Smooth muscle cell (in vitro differentiated cells): ENCODE results near the gene COPB2. TPM values are rescaled to one million over a fixed set of nuclear protein-coding genes. Genes with fewer than 3 reads are reported as not detected.

Experiments
- DNase-seq: peaks from one replicate; lab custom pipeline; 2025; ENCODE audit not compliant: unreplicated experiment; lab: John Stamatoyannopoulos, UW
- H2AFZ ChIP-seq: fragments of 200-600 bp; sonication (generic); 2 replicates; pipeline ENCODE4 v1.6.0; 2016; ENCODE audit warnings: antibody characterized with exemption, low read depth, mild to moderate bottlenecking
- H3F3A ChIP-seq: fragments of 200-600 bp; sonication (generic); 2 replicates; pipeline ENCODE4 v1.6.0; 2017; ENCODE audit warnings: antibody characterized with exemption, low read depth
- H3K27ac ChIP-seq: fragments of 200-600 bp; sonication (generic); 2 replicates; pipeline ENCODE4 v1.5.1; 2016; ENCODE audit warnings: low read depth, mild to moderate bottlenecking
- H3K27me3 ChIP-seq: fragments of 200-600 bp; sonication (generic); 2 replicates; pipeline ENCODE4 v1.6.1; 2016; ENCODE audit warnings: low read depth, mild to moderate bottlenecking
- H3K36me3 ChIP-seq: fragments of 200-600 bp; sonication (generic); 2 replicates; pipeline ENCODE4 v1.5.1; 2016; ENCODE audit warnings: low read depth
- H3K4me1 ChIP-seq: fragments of 200-600 bp; sonication (generic); 2 replicates; pipeline ENCODE4 v1.5.1; 2016; ENCODE audit warnings: low read depth
- H3K4me2 ChIP-seq: fragments of 200-600 bp; sonication (generic); 2 replicates; pipeline ENCODE4 v1.6.0; 2016; ENCODE audit warnings: mild to moderate bottlenecking
- H3K4me3 ChIP-seq: fragments of 200-600 bp; sonication (generic); 2 replicates; pipeline ENCODE4 v1.5.1; 2016; ENCODE audit warnings: mild to moderate bottlenecking
- H3K79me2 ChIP-seq: fragments of 200-600 bp; sonication (generic); 2 replicates; pipeline ENCODE4 v1.6.0; 2016; ENCODE audit warnings: low read depth, mild to moderate bottlenecking
- H3K9ac ChIP-seq: fragments of 200-600 bp; sonication (generic); 2 replicates; pipeline ENCODE4 v1.6.0; 2016; ENCODE audit warnings: low read depth
- H3K9me3 ChIP-seq: fragments of 200-600 bp; sonication (generic); replicated peaks from 2 replicates; pipeline ENCODE4 v1.5.1; 2016; ENCODE audit warnings: low read depth
- H4K20me1 ChIP-seq: fragments of 200-600 bp; sonication (generic); 2 replicates; pipeline ENCODE4 v1.6.0; 2016; ENCODE audit warnings: low read depth
- CTCF ChIP-seq: fragments of 200-600 bp; sonication (generic); IDR thresholded peaks from 2 replicates; pipeline ENCODE4 v1.5.1; 2017; ENCODE audit warnings: borderline replicate concordance, mild to moderate bottlenecking, antibody characterized with exemption; ENCODE audit not compliant: insufficient read depth, poor library complexity, severe bottlenecking
- WGBS: methylation state at CpG from one replicate; pipeline ENCODE4 v1.1.7; 2016; ENCODE audit warnings: low lambda C conversion rate; 5-methylcytosine and 5-hydroxymethylcytosine counted together
- polyA plus RNA-seq: library from polyadenylated mRNA; unstranded; fragments of >200 nt; fragmentation: Nextera tagmentation; extraction: Ambion mirVana; gene quantifications from 2 replicates; pipeline ENCODE4 v1.2.1, GENCODE V29; 2016
- total RNA-seq: library from RNA; depleted of rRNA; stranded (reverse); fragments of >200 nt; gene quantifications from 2 replicates; pipeline ENCODE4 v1.2.3, GENCODE V29; 2014

The COPB2 gene
- total and polyA plus RNA-seq, 2 experiments from 2014 or later, result 157 to 194 TPM

- 77% methylated on average over 5 of the region's 5 CpGs for WGBS
- Histone ChIP-seq H3K27me3 (no peaks in the 10 kb centered on the region), H3K4me2 (no peak overlapping the region), H4K20me1 (peaks cover 19% of the 10 kb centered on the region), H3K9ac (no peak overlapping the region), H2AFZ (no peak overlapping the region), H3K9me3 (no peaks in the 10 kb centered on the region), H3K36me3 (no peaks in the 10 kb centered on the region), H3F3A (no peaks in the 10 kb centered on the region), H3K4me3 (no peak overlapping the region), H3K4me1 (no peaks in the 10 kb centered on the region), H3K27ac (no peak overlapping the region), H3K79me2 (no peaks in the 10 kb centered on the region)
- no peak for TF ChIP-seq CTCF
- no peak for DNase-seq
These were observed 36.4 kb upstream of the COPB2 start for GRCh38 chr3:139425745-139426400.

GRCh38 chr3:139423232-139423631 is 33.8 kb upstream of the COPB2 start:
- Histone ChIP-seq H3K4me3 (no peak overlapping the region), H3K36me3 (no peaks in the 10 kb centered on the region), H2AFZ (no peak overlapping the region), H3K9me3 (no peaks in the 10 kb centered on the region), H3K4me2 (no peak overlapping the region), H3K79me2 (no peaks in the 10 kb centered on the region), H3K9ac (no peak overlapping the region), H3K4me1 (no peaks in the 10 kb centered on the region), H4K20me1 (peaks cover 20% of the 10 kb centered on the region), H3K27me3 (no peaks in the 10 kb centered on the region), H3F3A (no peaks in the 10 kb centered on the region), H3K27ac (no peak overlapping the region)
- DNase-seq, result no peak
- no peak for TF ChIP-seq CTCF
- 95% methylated on average over 2 of the region's 2 CpGs for WGBS

- no peak for DNase-seq
- no peak overlapping the region for H3K27ac ChIP-seq
- no peak overlapping the region for H3K4me2 ChIP-seq
- no peak for TF ChIP-seq CTCF
- no peaks in the 10 kb centered on the region for H3F3A ChIP-seq
- H2AFZ ChIP-seq, result no peak overlapping the region
- no peak overlapping the region for H3K9ac ChIP-seq
- no peak overlapping the region for H3K4me3 ChIP-seq
- H4K20me1 ChIP-seq, result peaks cover 14% of the 10 kb centered on the region
- peaks cover 1% of the 10 kb centered on the region for H3K9me3 ChIP-seq
- no peaks in the 10 kb centered on the region for H3K27me3 ChIP-seq
- H3K79me2 ChIP-seq, result peaks cover 3% of the 10 kb centered on the region
- H3K36me3 ChIP-seq, result no peaks in the 10 kb centered on the region
- H3K4me1 ChIP-seq, result no peaks in the 10 kb centered on the region
- 39% methylated on average over 1 of the region's 1 CpG for WGBS
These were observed 32.0 kb upstream of the COPB2 start for GRCh38 chr3:139421460-139421859.

- peaks cover 6% of the 10 kb centered on the region for H3K79me2 ChIP-seq
- no peaks in the 10 kb centered on the region for H3K27me3 ChIP-seq
- no peak for TF ChIP-seq CTCF
- H3K27ac ChIP-seq, result no peak overlapping the region
- H3K4me1 ChIP-seq, result no peaks in the 10 kb centered on the region
- H2AFZ ChIP-seq, result no peak overlapping the region
- H3K36me3 ChIP-seq, result no peaks in the 10 kb centered on the region
- DNase-seq, result no peak
- WGBS, result 78% methylated on average over 1 of the region's 1 CpG
- H3K9ac ChIP-seq, result no peak overlapping the region
- peaks cover 14% of the 10 kb centered on the region for H4K20me1 ChIP-seq
- H3K9me3 ChIP-seq, result peaks cover 3% of the 10 kb centered on the region
- H3K4me3 ChIP-seq, result no peak overlapping the region
- H3K4me2 ChIP-seq, result no peak overlapping the region
- no peaks in the 10 kb centered on the region for H3F3A ChIP-seq
These were observed 31.6 kb upstream of the COPB2 start for GRCh38 chr3:139421040-139421439.
